KG1 (cell line): ENCODE measurements around the gene GSG1.
"Not testable (repeated sequence)": the region's sequence is repeated elsewhere in the genome, so short reads cannot be mapped to it uniquely, and the experiment has no call there.

ENCODE experiments used
- DNase-seq: peaks from one replicate; lab custom pipeline; 2025; lab: John Stamatoyannopoulos, UW

GSG1 gene

GRCh38 chr12:13053617-13054016 is 49.9 kb downstream of the GSG1 start:
- DNase-seq = not testable (repeated sequence)

DNA sequence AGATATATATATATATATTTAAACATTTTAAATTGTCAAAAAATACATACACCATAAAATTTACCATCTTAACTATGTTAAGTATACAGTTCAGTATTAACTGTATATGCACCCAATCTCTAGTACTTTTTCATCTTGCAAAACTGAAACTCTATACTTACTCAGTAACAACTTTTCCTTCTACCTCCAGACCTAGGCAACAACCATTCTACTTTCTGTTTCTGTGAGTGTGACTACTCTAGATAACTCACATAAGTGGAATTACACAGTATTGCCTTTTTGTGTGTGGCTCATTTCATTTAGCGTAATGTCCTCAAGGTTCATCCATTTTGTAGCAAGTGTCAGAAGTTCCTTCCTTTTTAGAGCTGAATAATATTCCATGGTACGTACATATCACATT is 51.0 kb downstream of the GSG1 start:
- no peak for DNase-seq

DNA sequence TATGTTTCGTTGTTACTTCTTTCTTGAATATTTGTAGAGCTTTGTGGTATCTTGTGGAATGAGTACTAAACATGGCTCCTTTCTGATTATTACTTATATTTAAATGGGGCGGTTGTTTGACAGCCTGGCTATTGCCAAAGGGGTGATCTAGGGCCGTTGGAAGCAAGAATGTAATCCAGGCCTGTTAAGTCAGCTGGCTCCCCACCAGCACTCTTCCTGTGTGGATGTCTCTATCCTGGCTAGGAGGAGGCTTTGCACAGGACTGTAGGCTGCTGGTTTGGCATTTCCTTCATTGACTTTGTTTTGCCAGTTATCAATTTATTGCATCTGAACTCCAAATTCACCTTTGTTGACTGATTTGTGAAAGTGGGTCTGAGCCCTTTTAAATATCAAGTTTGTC is 53.7 kb downstream of the GSG1 start:
- no peak for DNase-seq

- no peak for DNase-seq
Observed at GRCh38 chr12:13046964-13047363, 56.5 kb downstream of the GSG1 start.

DNA sequence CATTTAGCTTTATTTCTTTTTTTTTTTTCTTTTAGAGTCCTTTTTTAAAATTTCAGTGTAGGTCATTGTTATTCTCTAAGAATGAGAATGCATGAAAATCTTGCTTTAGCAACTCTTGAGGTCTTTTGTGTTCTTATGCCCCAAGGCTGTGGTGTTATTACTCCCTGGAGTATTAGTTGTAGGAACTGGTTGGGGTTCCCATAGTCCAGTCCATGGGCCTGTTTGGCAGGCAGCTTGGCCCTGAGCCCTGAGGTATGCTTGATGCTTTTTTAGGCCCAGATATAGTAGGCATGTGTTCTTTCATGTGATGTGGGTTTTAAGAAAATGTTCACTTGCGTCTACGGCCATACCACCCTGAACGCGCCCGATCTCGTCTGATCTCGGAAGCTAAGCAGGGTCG is 57.7 kb downstream of the GSG1 start:
- DNase-seq = no peak

DNA sequence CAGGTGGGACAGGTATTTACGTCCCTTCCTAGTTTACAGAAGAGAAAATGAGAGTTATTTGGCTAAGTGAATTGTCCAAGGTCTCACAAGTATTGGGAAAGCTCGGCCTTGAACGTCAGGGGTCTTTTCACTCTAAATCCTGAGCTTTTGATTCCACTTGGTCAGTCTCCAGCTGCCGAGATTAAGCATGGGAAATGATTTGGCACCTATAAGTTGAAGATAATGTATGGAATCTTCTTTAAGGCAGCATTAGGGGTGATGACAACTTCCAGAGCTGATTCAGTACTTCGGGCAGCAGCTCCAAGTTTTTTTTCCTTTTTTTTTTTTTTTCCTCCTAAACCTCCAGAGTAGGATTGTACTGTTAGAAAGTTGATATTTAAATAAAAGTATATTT is 58.6 kb downstream of the GSG1 start:
- DNase-seq = no peak

GRCh38 chr12:13044002-13044905 is 59.2 kb downstream of the GSG1 start, which contains the start of gene FAM234B:
Gene FAM234B (plus strand): TSS chr12:13044381. CDS start chr12:13044404, 23 bp downstream.
- peak; percentile 35 for DNase-seq

- DNase-seq = no peak
Observed at GRCh38 chr12:13042666-13043230, 60.7 kb downstream of the GSG1 start.

DNA sequence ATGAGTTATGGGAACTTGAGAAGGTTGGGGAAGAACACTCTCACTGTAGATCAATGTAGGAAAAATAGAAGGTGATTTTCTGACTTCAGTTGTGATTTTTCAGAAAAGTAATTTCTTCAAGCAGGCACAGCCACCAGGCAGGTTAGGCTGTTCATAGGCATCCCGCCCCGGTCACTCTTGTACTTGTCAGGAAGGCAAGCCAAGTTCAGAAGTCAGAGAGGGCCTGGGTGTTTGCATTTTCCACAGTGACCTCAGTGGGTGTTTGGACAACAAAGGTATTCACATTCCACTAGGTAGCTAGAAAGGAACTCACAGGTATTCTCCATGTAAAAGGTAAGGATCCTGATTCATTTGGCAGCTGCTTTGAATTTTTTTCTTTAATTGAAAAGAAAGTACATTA is 62.2 kb downstream of the GSG1 start:
- DNase-seq = no peak

GRCh38 chr12:13039328-13039956 is 64.0 kb downstream of the GSG1 start:
- DNase-seq = no peak

GRCh38 chr12:13038491-13039161 is 64.8 kb downstream of the GSG1 start:
- no peak for DNase-seq

DNA sequence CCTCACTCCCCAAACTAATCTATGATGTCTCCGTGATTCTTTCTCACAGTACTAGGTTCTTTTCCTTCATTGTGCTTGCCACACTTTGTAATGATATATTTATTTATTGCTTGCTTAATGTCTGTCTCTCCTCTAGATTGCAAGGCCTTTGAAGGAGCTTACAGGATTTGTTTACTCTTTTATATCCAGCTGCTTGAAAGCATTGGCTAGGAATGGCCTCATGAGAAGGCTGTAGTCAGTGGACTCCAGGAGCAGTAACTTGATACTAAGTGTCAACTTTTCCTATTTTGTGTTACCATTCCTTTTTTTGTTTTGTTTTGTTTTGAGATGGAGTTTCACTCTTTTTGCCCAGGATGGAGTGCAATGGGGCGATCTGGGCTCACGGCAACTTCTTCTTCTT is 66.6 kb downstream of the GSG1 start:
- DNase-seq = no peak

DNA sequence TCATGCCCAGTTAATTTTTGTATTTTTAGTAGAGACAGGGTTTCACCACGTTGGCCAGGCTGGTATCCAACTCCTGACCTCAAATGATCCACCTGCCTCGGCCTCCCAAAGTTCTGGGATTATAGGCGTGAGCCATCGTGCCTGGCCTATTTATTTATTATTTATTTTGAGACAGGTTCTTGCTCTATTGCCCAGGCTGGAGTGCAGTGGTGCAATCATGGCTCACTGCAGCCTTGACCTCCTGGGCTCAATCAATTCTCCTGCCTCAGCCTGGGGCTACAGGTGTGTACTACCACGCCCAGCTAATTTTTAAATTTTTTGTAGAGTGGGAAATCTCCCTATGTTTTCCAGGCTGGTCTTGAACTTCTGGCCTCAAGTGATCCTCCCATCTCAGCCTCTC is 68.1 kb downstream of the GSG1 start:
- not testable (repeated sequence) for DNase-seq
